Transverse colon (tissue), 3 donors: Measurements from ENCODE around the gene AMOTL2.

Experiments used
- CTCF ChIP-seq, 5 experiments: fragments of 200-600 bp in 3 of 5; fragments of 450-650 bp in 2 of 5; sonication (generic) in 3 of 5; IDR thresholded peaks; 1 replicate in 2 of 5; 2 replicates in 3 of 5; pipeline ENCODE4 v1.5.1; 2016 to 2017; ENCODE audit warnings: antibody characterized with exemption in 5 of 5, inconsistent platforms in 3 of 5, mild to moderate bottlenecking in 2 of 5, moderate library complexity in 1 of 5
- EP300 ChIP-seq: sonication (generic); formaldehyde crosslinking; IDR thresholded peaks from one replicate; pipeline ENCODE4 v1.6.1; 2017; ENCODE audit warnings: antibody characterized with exemption, low read depth
- POLR2A ChIP-seq: fragments of 450-650 bp; IDR thresholded peaks from one replicate; pipeline ENCODE4 v1.6.1; 2016; ENCODE audit warnings: antibody characterized with exemption, mild to moderate bottlenecking, moderate library complexity

GRCh38 chr3:134388788-134389485 lies 14.7 kb upstream of the AMOTL2 start:
- no peak for TF ChIP-seq CTCF (IDR thresholded peaks at IDR 0.05)
- no peak for TF ChIP-seq POLR2A
- no peak for TF ChIP-seq EP300
